ENCODE data around the gene INPP4B. TPM values are rescaled to one million over a fixed set of nuclear protein-coding genes. Genes with fewer than 3 reads are reported as not detected.

The INPP4B gene
- total and polyA plus RNA-seq, 2 donors (not counting 1 experiment from before 2014, with no cell fraction given): 19.7 to 22.2 TPM

- H3K4me3 ChIP-seq (replicated peaks in 1 of 4; ENCODE audit: control extremely low read depth in 1 of 4, insufficient read depth in 1 of 4, low read depth in 3 of 4, low read length in 4 of 4): no peak overlapping the region
Measured at GRCh38 chr4:142287371-142287770, 558.7 kb downstream of the INPP4B start.

GRCh38 chr4:142285222-142285583 lies 560.9 kb downstream of the INPP4B start:
- Histone ChIP-seq H3K79me2 (ENCODE audit: control insufficient read depth, insufficient read depth, low read length) (no peaks in the 10 kb centered on the region), H3K9ac (ENCODE audit: insufficient read depth, low read length) (no peak overlapping the region), H3K27me3 (ENCODE audit: control insufficient read depth, insufficient read depth, low read length) (no peaks in the 10 kb centered on the region), H4K20me1 (ENCODE audit: control insufficient read depth, extremely low read depth, insufficient read depth, low read length) (no peaks in the 10 kb centered on the region), H3K9me3 (ENCODE audit: control insufficient read depth, insufficient read depth, low read depth, low read length) (no peaks in the 10 kb centered on the region), H3K36me3 (ENCODE audit: control insufficient read depth, insufficient read depth, low read length) (no peaks in the 10 kb centered on the region), H3K4me3 (replicated peaks in 1 of 4; ENCODE audit: control extremely low read depth in 1 of 4, insufficient read depth in 1 of 4, low read depth in 3 of 4, low read length in 4 of 4) (no peak overlapping the region), H3K4me1 (ENCODE audit: control insufficient read depth, extremely low read depth, insufficient read depth, low read length) (no peaks in the 10 kb centered on the region), H2AFZ (ENCODE audit: low read length) (no peak overlapping the region), H3K27ac (ENCODE audit: insufficient read depth, low read length) (no peak overlapping the region), H3K4me2 (ENCODE audit: extremely low read depth, insufficient read depth, low read length) (no peak overlapping the region)
- TF ChIP-seq, protein P1, sequence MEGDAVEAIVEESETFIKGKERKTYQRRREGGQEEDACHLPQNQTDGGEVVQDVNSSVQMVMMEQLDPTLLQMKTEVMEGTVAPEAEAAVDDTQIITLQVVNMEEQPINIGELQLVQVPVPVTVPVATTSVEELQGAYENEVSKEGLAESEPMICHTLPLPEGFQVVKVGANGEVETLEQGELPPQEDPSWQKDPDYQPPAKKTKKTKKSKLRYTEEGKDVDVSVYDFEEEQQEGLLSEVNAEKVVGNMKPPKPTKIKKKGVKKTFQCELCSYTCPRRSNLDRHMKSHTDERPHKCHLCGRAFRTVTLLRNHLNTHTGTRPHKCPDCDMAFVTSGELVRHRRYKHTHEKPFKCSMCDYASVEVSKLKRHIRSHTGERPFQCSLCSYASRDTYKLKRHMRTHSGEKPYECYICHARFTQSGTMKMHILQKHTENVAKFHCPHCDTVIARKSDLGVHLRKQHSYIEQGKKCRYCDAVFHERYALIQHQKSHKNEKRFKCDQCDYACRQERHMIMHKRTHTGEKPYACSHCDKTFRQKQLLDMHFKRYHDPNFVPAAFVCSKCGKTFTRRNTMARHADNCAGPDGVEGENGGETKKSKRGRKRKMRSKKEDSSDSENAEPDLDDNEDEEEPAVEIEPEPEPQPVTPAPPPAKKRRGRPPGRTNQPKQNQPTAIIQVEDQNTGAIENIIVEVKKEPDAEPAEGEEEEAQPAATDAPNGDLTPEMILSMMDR (conservative IDR thresholded peaks at IDR 0.05 in 1 of 2, IDR thresholded peaks at IDR 0.05 in 1 of 2; ENCODE audit: low read depth in 1 of 2, low read length in 2 of 2): no peak
- TF ChIP-seq EZH2 (IDR thresholded peaks at IDR 0.05; ENCODE audit: low read length, missing control alignments): no peak
- no peak for DNase-seq (ENCODE audit: low read depth in 2 of 2)

More at GRCh38 chr4:142287371-142287770, 558.7 kb downstream of the INPP4B start:
- Histone ChIP-seq H3K4me2 (ENCODE audit: extremely low read depth, insufficient read depth, low read length) (no peak overlapping the region), H3K27ac (ENCODE audit: insufficient read depth, low read length) (no peak overlapping the region), H3K79me2 (ENCODE audit: control insufficient read depth, insufficient read depth, low read length) (no peaks in the 10 kb centered on the region), H2AFZ (ENCODE audit: low read length) (no peak overlapping the region), H3K27me3 (ENCODE audit: control insufficient read depth, insufficient read depth, low read length) (no peaks in the 10 kb centered on the region), H4K20me1 (ENCODE audit: control insufficient read depth, extremely low read depth, insufficient read depth, low read length) (no peaks in the 10 kb centered on the region), H3K9ac (ENCODE audit: insufficient read depth, low read length) (no peak overlapping the region), H3K9me3 (ENCODE audit: control insufficient read depth, insufficient read depth, low read depth, low read length) (no peaks in the 10 kb centered on the region), H3K4me1 (ENCODE audit: control insufficient read depth, extremely low read depth, insufficient read depth, low read length) (no peaks in the 10 kb centered on the region), H3K36me3 (ENCODE audit: control insufficient read depth, insufficient read depth, low read length) (no peaks in the 10 kb centered on the region)
- no peak for TF ChIP-seq EZH2 (IDR thresholded peaks at IDR 0.05; ENCODE audit: low read length, missing control alignments)
- TF ChIP-seq, protein P1 (conservative IDR thresholded peaks at IDR 0.05 in 1 of 2, IDR thresholded peaks at IDR 0.05 in 1 of 2; ENCODE audit: low read depth in 1 of 2, low read length in 2 of 2): no peak
- DNase-seq (ENCODE audit: low read depth in 2 of 2): no peak

DNA sequence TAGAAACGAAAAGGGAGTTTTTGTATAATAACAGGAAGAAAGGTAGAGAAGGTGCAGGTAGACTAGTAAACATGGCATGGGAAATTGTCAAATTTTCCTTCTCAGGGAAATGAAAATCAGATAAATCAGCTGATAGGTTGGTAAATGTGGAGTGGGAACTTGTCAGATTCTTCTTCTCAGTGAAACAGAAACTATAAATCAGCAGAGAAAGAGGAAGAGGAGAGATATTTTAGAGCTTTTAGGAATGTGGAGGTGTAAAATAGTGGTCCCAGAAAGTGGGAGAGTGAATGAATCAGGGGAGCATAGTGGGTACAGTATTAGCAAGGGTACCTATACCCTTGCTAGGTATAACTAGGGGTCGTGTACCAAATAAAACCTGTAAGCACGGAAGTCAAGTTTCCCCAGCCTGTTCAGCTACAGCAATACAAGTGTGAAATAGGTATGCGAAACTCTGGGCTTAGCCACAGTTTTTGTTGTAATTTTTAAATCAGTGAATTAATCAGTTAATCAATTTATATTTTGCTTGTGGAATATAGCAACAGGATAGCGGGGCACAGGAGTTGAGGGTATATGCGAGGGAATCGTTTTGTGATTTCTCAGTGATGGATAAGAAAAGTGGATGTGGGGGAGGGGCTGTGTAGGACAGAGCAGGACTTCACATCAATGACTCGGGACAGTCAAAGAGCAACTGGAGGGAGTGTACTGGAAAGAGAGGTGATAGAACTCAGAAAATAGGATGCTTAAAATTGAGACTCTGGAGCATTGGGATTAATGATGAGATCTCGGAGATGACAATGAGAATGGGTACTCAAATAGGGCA lies 561.5 kb downstream of the INPP4B start:
- H3K4me1 ChIP-seq (ENCODE audit: control insufficient read depth, extremely low read depth, insufficient read depth, low read length): no peaks in the 10 kb centered on the region
- H4K20me1 ChIP-seq (ENCODE audit: control insufficient read depth, extremely low read depth, insufficient read depth, low read length): no peaks in the 10 kb centered on the region
- no peak overlapping the region for H3K4me3 ChIP-seq (replicated peaks in 1 of 4; ENCODE audit: control extremely low read depth in 1 of 4, insufficient read depth in 1 of 4, low read depth in 3 of 4, low read length in 4 of 4)
- H3K4me2 ChIP-seq (ENCODE audit: extremely low read depth, insufficient read depth, low read length): no peak overlapping the region
- H3K79me2 ChIP-seq (ENCODE audit: control insufficient read depth, insufficient read depth, low read length): no peaks in the 10 kb centered on the region
- no peaks in the 10 kb centered on the region for H3K9me3 ChIP-seq (ENCODE audit: control insufficient read depth, insufficient read depth, low read depth, low read length)
- H3K27me3 ChIP-seq (ENCODE audit: control insufficient read depth, insufficient read depth, low read length): no peaks in the 10 kb centered on the region
- H3K36me3 ChIP-seq (ENCODE audit: control insufficient read depth, insufficient read depth, low read length): no peaks in the 10 kb centered on the region
- H2AFZ ChIP-seq (ENCODE audit: low read length): no peak overlapping the region
- TF ChIP-seq EZH2 (IDR thresholded peaks at IDR 0.05; ENCODE audit: low read length, missing control alignments): no peak
- TF ChIP-seq, protein P1 (conservative IDR thresholded peaks at IDR 0.05 in 1 of 2, IDR thresholded peaks at IDR 0.05 in 1 of 2; ENCODE audit: low read depth in 1 of 2, low read length in 2 of 2): no peak
- no peak overlapping the region for H3K9ac ChIP-seq (ENCODE audit: insufficient read depth, low read length)
- H3K27ac ChIP-seq (ENCODE audit: insufficient read depth, low read length): no peak overlapping the region
- DNase-seq (ENCODE audit: low read depth in 2 of 2): no peak

All from fibroblast of lung (primary cell).